Upper lobe of left lung (tissue), 4 donors: ENCODE data around the gene NMU.

Experiments used
- EP300 ChIP-seq, 4 donors: sonication (generic); formaldehyde crosslinking; IDR thresholded peaks; one replicate each; pipeline ENCODE4 v1.5.1; 2017; ENCODE audit warnings: antibody characterized with exemption in 4 of 4, control low read depth in 2 of 4
- POLR2A ChIP-seq, 4 donors: fragments of 450-650 bp; IDR thresholded peaks; one replicate each; pipeline ENCODE4 v1.5.1; 2016 to 2017; ENCODE audit warnings: antibody characterized with exemption in 4 of 4, mild to moderate bottlenecking in 2 of 4
- POLR2AphosphoS5 ChIP-seq, 2 donors: sonication (generic); formaldehyde crosslinking; IDR thresholded peaks; one replicate each; pipeline ENCODE4 v1.5.1; 2017; ENCODE audit warnings: antibody characterized with exemption in 2 of 2
- TF ChIP-seq, protein P1 (sequence below), 6 experiments: fragments of 450-650 bp in 4 of 6; fragments of 200-600 bp in 2 of 6; sonication (generic) in 2 of 6; IDR thresholded peaks; one replicate each; pipeline ENCODE4 v1.5.1; 2016 to 2019; ENCODE audit warnings: antibody characterized with exemption in 6 of 6

DNA sequence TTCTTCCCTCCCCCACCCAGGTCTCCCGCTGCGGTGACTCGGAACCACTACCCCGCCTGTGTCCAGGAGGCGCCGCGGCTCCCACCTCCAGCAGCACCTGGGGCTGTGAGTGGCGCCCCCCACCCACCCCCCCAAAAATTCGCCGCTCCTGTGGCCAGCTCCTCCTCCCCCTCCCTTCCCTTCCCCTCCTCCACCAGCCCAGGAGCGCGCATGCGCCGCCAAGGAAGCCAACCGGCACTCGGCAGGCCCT is 89.7 kb downstream of the NMU start:
- TF ChIP-seq, protein P1, sequence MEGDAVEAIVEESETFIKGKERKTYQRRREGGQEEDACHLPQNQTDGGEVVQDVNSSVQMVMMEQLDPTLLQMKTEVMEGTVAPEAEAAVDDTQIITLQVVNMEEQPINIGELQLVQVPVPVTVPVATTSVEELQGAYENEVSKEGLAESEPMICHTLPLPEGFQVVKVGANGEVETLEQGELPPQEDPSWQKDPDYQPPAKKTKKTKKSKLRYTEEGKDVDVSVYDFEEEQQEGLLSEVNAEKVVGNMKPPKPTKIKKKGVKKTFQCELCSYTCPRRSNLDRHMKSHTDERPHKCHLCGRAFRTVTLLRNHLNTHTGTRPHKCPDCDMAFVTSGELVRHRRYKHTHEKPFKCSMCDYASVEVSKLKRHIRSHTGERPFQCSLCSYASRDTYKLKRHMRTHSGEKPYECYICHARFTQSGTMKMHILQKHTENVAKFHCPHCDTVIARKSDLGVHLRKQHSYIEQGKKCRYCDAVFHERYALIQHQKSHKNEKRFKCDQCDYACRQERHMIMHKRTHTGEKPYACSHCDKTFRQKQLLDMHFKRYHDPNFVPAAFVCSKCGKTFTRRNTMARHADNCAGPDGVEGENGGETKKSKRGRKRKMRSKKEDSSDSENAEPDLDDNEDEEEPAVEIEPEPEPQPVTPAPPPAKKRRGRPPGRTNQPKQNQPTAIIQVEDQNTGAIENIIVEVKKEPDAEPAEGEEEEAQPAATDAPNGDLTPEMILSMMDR (IDR thresholded peaks at IDR 0.05), result no peak
- TF ChIP-seq EP300 (IDR thresholded peaks at IDR 0.05) (no peak), POLR2A (IDR thresholded peaks at IDR 0.05) (no peak), POLR2AphosphoS5 (IDR thresholded peaks at IDR 0.05) (no peak)
